ENCODE measurements around the gene HNF4A.

DNA sequence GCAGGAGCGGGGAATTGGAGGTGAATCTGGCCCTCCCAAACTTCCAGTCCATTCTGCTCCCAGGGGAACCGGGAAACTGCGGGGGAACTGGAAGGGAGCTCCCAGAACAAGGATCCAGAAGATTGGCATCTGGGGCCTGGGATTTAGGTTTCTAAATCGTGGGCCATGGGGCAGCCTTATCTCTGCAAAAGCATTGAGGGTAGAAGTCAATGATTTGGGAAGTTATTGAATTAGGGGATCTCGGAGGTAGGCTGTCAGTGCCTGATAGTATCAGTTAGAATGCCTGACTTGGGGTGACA, 45.1 kb downstream of the HNF4A start:
- TF ChIP-seq, protein P1, sequence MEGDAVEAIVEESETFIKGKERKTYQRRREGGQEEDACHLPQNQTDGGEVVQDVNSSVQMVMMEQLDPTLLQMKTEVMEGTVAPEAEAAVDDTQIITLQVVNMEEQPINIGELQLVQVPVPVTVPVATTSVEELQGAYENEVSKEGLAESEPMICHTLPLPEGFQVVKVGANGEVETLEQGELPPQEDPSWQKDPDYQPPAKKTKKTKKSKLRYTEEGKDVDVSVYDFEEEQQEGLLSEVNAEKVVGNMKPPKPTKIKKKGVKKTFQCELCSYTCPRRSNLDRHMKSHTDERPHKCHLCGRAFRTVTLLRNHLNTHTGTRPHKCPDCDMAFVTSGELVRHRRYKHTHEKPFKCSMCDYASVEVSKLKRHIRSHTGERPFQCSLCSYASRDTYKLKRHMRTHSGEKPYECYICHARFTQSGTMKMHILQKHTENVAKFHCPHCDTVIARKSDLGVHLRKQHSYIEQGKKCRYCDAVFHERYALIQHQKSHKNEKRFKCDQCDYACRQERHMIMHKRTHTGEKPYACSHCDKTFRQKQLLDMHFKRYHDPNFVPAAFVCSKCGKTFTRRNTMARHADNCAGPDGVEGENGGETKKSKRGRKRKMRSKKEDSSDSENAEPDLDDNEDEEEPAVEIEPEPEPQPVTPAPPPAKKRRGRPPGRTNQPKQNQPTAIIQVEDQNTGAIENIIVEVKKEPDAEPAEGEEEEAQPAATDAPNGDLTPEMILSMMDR (IDR thresholded peaks at IDR 0.05): no peak
- TF ChIP-seq POLR2A (IDR thresholded peaks at IDR 0.05): no peak

Data from uterus (tissue), 2 donors.